Measurements from ENCODE around the gene TMEM238L. TPM values are rescaled to one million over a fixed set of nuclear protein-coding genes. Genes with fewer than 3 reads are reported as not detected.

TMEM238L gene
- total and polyA plus RNA-seq, 7 experiments from 2014 or later: not detected

DNA sequence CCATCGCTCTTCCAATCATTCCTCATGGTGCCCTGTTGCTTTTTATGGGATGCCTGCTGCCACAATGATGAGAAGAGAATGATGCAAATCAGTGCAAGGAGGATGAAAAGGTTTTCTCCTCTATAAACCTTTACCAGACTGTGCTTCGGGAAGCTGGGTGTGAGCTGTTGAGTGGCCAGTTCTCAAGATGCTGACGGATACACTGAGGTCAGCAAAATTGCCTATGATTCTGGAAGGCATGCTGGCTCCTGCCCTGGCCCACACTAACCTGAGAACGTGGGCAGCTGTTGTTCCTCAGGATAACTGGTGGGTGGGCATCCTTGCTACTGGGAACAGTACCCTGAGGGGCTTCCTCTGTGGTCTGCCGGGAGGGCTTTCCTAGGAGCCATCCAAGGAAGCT, 34.8 kb upstream of the TMEM238L start:
- H3K4me3 ChIP-seq (ENCODE audit: low read length): no peak overlapping the region
- H3K4me1 Mint-ChIP-seq: no peaks in the 10 kb centered on the region
- H3K36me3 ChIP-seq (ENCODE audit: control insufficient read depth in 2 of 3, insufficient read depth in 3 of 3, low read length in 3 of 3): no peaks in the 10 kb centered on the region
- H3K36me3 Mint-ChIP-seq: no peaks in the 10 kb centered on the region
- DNase-seq (no peak), ATAC-seq (no peak)
- no peaks in the 10 kb centered on the region for H3K4me1 ChIP-seq (ENCODE audit: control insufficient read depth in 2 of 2, insufficient read depth in 2 of 2, low read length in 2 of 2)
- no peaks in the 10 kb centered on the region for H3K9me3 ChIP-seq (ENCODE audit: control insufficient read depth in 2 of 3, low read length in 3 of 3)
- ChIA-PET POLR2A (interaction anchor here (0.5 kb wide), 1 partner anchor 142 kb away, joined by 3 read pairs; no protein-coding TSS in a partner anchor), CTCF (interaction anchor here (0.6 to 0.9 kb wide), 2 partner anchors 102 to 198 kb away, joined by 3 read pairs; no protein-coding TSS in a partner anchor)
- no peak overlapping the region for H3K27ac ChIP-seq (ENCODE audit: low read depth, low read length)
- intact Hi-C loops (cut with micrococcal nuclease): no loop called here
- H3K27me3 ChIP-seq (ENCODE audit: control insufficient read depth in 2 of 2, insufficient read depth in 2 of 2, low read length in 2 of 2): no peaks in the 10 kb centered on the region
- H3K9me3 Mint-ChIP-seq: no peaks in the 10 kb centered on the region
- H3K27ac Mint-ChIP-seq: no peak overlapping the region
- H3K4me3 Mint-ChIP-seq: no peak overlapping the region
- H3K27me3 Mint-ChIP-seq: peaks cover 0 to 2% (median 0%) of the 10 kb centered on the region in 5 donors

DNA sequence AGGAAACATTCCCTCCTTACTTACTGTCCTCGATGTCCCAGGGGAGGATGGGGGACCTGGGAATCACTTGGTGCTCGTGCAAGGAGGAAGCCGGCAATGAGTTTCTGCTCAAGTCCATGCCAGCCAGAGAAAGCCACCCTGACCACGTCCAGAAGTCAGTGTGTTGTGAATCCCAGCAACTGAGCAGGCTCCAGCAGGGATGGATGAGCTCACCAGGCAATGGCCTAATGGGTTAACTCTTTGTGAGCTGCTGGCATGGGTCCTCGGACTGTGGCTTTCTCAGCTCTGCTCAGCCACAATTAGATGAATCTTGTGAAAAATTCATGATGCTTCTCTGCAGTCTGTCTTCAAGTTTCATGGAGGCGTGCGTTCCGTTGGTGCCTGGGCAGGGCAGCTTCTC, 34.0 kb upstream of the TMEM238L start, which contains the start of gene PIRT:
Gene PIRT (minus strand): TSS at position 167 of the 400 bp plus-strand sequence. CDS start 12,442 bp downstream, outside the sequence.
- no peaks in the 10 kb centered on the region for H3K4me1 Mint-ChIP-seq
- H3K9me3 Mint-ChIP-seq: no peaks in the 10 kb centered on the region
- ChIA-PET CTCF (interaction anchor here (0.6 to 0.9 kb wide), 2 partner anchors 101 to 198 kb away, joined by 3 read pairs; no protein-coding TSS in a partner anchor), POLR2A (no interaction called here)
- Histone ChIP-seq H3K4me1 (ENCODE audit: control insufficient read depth in 2 of 2, insufficient read depth in 2 of 2, low read length in 2 of 2) (no peaks in the 10 kb centered on the region), H3K4me3 (ENCODE audit: low read length) (no peak within 1 kb of the TSS), H3K27ac (ENCODE audit: low read depth, low read length) (no peak within 1 kb of the TSS), H3K9me3 (ENCODE audit: control insufficient read depth in 2 of 3, low read length in 3 of 3) (no peaks in the 10 kb centered on the region), H3K27me3 (ENCODE audit: control insufficient read depth in 2 of 2, insufficient read depth in 2 of 2, low read length in 2 of 2) (no peaks in the 10 kb centered on the region), H3K36me3 (ENCODE audit: control insufficient read depth in 2 of 3, insufficient read depth in 3 of 3, low read length in 3 of 3) (no peaks in the 10 kb centered on the region)
- ATAC-seq (no peak), DNase-seq (no peak)
- peak within 1 kb of the TSS in 1 of 9 donors; percentile 43 for H3K27ac Mint-ChIP-seq
- H3K36me3 Mint-ChIP-seq: no peaks in the 10 kb centered on the region
- H3K4me3 Mint-ChIP-seq: no peak within 1 kb of the TSS
- H3K27me3 Mint-ChIP-seq: no peaks in the 10 kb centered on the region
- intact Hi-C loops (cut with micrococcal nuclease): no loop called here

GRCh38 chr17:10836966-10837590, 33.2 kb upstream of the TMEM238L start:
- ChIA-PET CTCF (interaction anchor here (1.0 kb wide), 1 partner anchor 191 kb away, joined by 3 read pairs; no protein-coding TSS in a partner anchor), POLR2A (no interaction called here)
- no peaks in the 10 kb centered on the region for H3K4me1 ChIP-seq (ENCODE audit: control insufficient read depth in 2 of 2, insufficient read depth in 2 of 2, low read length in 2 of 2)
- H3K27me3 ChIP-seq (ENCODE audit: control insufficient read depth in 2 of 2, insufficient read depth in 2 of 2, low read length in 2 of 2): no peaks in the 10 kb centered on the region
- H3K27ac ChIP-seq (ENCODE audit: low read depth, low read length): no peak overlapping the region
- ATAC-seq (no peak), DNase-seq (no peak)
- no peaks in the 10 kb centered on the region for H3K9me3 ChIP-seq (ENCODE audit: control insufficient read depth in 2 of 3, low read length in 3 of 3)
- no peak overlapping the region for H3K4me3 Mint-ChIP-seq
- intact Hi-C loops (cut with micrococcal nuclease): no loop called here
- H3K36me3 ChIP-seq (ENCODE audit: control insufficient read depth in 2 of 3, insufficient read depth in 3 of 3, low read length in 3 of 3): no peaks in the 10 kb centered on the region
- H3K36me3 Mint-ChIP-seq: no peaks in the 10 kb centered on the region
- H3K4me3 ChIP-seq (ENCODE audit: low read length): no peak overlapping the region
- no peaks in the 10 kb centered on the region for H3K9me3 Mint-ChIP-seq
- peak overlapping the region in 1 of 9 donors; percentile 43 for H3K27ac Mint-ChIP-seq
- H3K27me3 Mint-ChIP-seq: no peaks in the 10 kb centered on the region
- no peaks in the 10 kb centered on the region for H3K4me1 Mint-ChIP-seq

DNA sequence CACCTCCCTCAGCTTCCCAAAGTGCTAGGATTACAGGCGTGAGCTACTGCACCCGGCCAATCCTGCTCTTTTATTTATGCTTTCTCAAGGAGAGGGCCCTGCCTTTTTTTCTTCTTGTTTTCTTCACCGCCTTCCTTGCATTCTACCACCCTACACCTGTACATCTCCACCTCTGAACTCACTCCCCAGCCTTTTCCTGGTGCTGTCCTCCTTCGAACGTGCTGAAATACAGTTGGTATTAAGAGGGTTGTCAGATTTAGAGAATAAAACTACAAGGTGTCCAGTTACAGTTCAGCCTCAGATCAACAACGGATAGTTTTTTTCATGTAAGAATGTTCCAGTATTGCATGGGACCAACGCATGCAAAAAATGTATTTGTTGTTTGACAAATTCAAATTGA, 32.2 kb upstream of the TMEM238L start:
- Histone ChIP-seq H3K36me3 (ENCODE audit: control insufficient read depth in 2 of 3, insufficient read depth in 3 of 3, low read length in 3 of 3) (no peaks in the 10 kb centered on the region), H3K4me3 (ENCODE audit: low read length) (no peak overlapping the region), H3K27ac (ENCODE audit: low read depth, low read length) (no peak overlapping the region), H3K9me3 (ENCODE audit: control insufficient read depth in 2 of 3, low read length in 3 of 3) (no peaks in the 10 kb centered on the region), H3K27me3 (ENCODE audit: control insufficient read depth in 2 of 2, insufficient read depth in 2 of 2, low read length in 2 of 2) (no peaks in the 10 kb centered on the region), H3K4me1 (ENCODE audit: control insufficient read depth in 2 of 2, insufficient read depth in 2 of 2, low read length in 2 of 2) (no peaks in the 10 kb centered on the region)
- no peaks in the 10 kb centered on the region for H3K9me3 Mint-ChIP-seq
- H3K36me3 Mint-ChIP-seq: no peaks in the 10 kb centered on the region
- DNase-seq: no peak
- intact Hi-C loops (cut with micrococcal nuclease): no loop called here
- no peak for ATAC-seq
- H3K27ac Mint-ChIP-seq: no peak overlapping the region
- ChIA-PET POLR2A (no interaction called here), CTCF (no interaction called here)
- H3K4me1 Mint-ChIP-seq: no peaks in the 10 kb centered on the region
- no peak overlapping the region for H3K4me3 Mint-ChIP-seq
- H3K27me3 Mint-ChIP-seq: no peaks in the 10 kb centered on the region

DNA sequence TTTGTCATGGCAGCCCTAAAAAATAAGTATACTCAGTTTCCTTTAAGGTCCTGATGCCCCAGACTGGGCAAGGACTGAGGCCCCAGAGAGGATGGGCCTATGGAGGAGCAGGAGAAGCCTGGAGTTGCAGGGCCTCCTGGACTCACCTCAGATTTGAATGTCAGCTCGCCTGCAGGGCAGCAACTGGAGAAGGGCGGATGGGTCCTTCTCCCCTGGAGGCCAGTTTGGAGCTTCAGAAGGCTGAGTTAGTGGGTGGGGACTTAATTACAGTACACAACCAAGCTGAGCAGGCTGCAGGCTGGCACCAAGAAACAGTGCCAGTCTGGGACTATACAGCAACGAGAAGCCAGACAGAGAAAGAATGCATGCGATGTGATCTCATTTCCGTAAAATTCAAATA, 27.8 kb upstream of the TMEM238L start:
- H3K9me3 ChIP-seq (ENCODE audit: control insufficient read depth in 2 of 3, low read length in 3 of 3): no peaks in the 10 kb centered on the region
- H3K27me3 ChIP-seq (ENCODE audit: control insufficient read depth in 2 of 2, insufficient read depth in 2 of 2, low read length in 2 of 2): no peaks in the 10 kb centered on the region
- no peak for DNase-seq
- Mint-ChIP-seq H3K36me3 (no peaks in the 10 kb centered on the region), H3K9me3 (no peaks in the 10 kb centered on the region), H3K27me3 (peaks cover 0 to 4% (median 0%) of the 10 kb centered on the region in 5 donors), H3K4me3 (no peak overlapping the region), H3K27ac (no peak overlapping the region), H3K4me1 (peaks cover 0 to 2% (median 0%) of the 10 kb centered on the region in 7 donors)
- CTCF ChIA-PET: interaction anchor here (1.2 kb wide), 1 partner anchor 185 kb away, joined by 4 read pairs; no protein-coding TSS in a partner anchor
- H3K27ac ChIP-seq (ENCODE audit: low read depth, low read length): no peak overlapping the region
- ATAC-seq: no peak
- H3K4me3 ChIP-seq (ENCODE audit: low read length): no peak overlapping the region
- H3K36me3 ChIP-seq (ENCODE audit: control insufficient read depth in 2 of 3, insufficient read depth in 3 of 3, low read length in 3 of 3): no peaks in the 10 kb centered on the region
- intact Hi-C loops (cut with micrococcal nuclease): no loop called here
- no peaks in the 10 kb centered on the region for H3K4me1 ChIP-seq (ENCODE audit: control insufficient read depth in 2 of 2, insufficient read depth in 2 of 2, low read length in 2 of 2)
- POLR2A ChIA-PET: no interaction called here

DNA sequence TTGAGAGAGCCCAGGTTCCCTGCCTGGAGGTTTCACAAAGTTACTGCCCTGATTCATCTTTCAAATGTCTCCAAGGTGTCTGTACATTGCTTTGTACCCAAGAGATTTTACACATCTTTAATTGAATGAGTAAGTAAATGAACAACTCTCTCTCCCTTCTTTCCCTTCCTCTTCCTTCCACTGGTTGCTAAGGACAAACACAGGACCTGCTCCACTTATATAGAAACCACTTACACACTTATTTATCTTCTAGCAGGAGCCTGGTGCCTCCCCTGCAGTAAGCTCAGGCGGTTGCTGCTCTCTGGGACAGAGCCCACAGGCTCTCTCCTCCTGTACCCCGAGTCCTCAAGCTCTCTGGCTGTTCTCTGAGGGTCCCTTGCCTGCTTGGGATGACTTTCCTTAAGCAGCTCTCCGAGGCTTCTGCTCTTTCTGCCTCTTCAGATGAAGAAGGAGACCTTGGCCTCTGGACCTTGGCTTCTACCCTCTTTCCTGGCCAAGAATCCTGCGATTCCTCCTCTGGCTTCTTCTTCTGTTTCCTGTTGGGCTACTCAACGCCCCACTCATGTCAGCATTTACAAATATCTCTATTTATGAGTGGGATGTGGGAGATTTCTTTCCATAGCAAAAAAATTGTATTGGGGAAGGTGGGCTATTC, 24.1 kb upstream of the TMEM238L start:
- Histone ChIP-seq H3K27me3 (ENCODE audit: control insufficient read depth in 2 of 2, insufficient read depth in 2 of 2, low read length in 2 of 2) (no peaks in the 10 kb centered on the region), H3K36me3 (ENCODE audit: control insufficient read depth in 2 of 3, insufficient read depth in 3 of 3, low read length in 3 of 3) (no peaks in the 10 kb centered on the region), H3K9me3 (ENCODE audit: control insufficient read depth in 2 of 3, low read length in 3 of 3) (no peaks in the 10 kb centered on the region), H3K27ac (ENCODE audit: low read depth, low read length) (no peak overlapping the region), H3K4me3 (ENCODE audit: low read length) (no peak overlapping the region), H3K4me1 (ENCODE audit: control insufficient read depth in 2 of 2, insufficient read depth in 2 of 2, low read length in 2 of 2) (no peaks in the 10 kb centered on the region)
- ATAC-seq: no peak
- no peaks in the 10 kb centered on the region for H3K36me3 Mint-ChIP-seq
- POLR2A ChIA-PET: no interaction called here
- H3K9me3 Mint-ChIP-seq: no peaks in the 10 kb centered on the region
- intact Hi-C loops (cut with micrococcal nuclease): no loop called here
- DNase-seq: no peak
- peaks cover 0 to 6% (median 4%) of the 10 kb centered on the region in 5 donors for H3K27me3 Mint-ChIP-seq
- CTCF ChIA-PET: no interaction called here
- H3K4me3 Mint-ChIP-seq: no peak overlapping the region
- peaks cover 0 to 2% (median 0%) of the 10 kb centered on the region in 7 donors for H3K4me1 Mint-ChIP-seq
- no peak overlapping the region for H3K27ac Mint-ChIP-seq

DNA sequence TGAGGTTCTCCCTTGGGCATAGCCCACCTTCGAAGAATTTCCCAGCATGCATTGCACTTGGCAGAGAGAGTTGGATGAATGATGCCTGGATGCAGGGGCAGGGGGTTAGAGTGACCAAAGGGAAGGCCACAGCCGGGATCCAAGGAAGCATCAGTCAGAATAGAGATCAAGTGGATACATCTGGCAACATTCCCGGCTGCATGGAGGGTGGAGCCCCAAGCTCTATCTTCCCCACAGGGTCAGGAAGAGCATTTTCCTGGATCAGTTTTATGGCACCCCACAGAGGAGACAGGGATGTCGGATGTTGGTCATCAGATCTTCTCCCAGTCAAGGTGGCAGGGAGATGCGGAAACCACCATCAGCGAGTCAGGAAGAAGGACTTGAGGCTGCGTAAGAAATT, 21.0 kb upstream of the TMEM238L start:
- H3K4me3 ChIP-seq (ENCODE audit: low read length): no peak overlapping the region
- ChIA-PET CTCF (no interaction called here), POLR2A (no interaction called here)

More for the DNA sequence above, 21.0 kb upstream of the TMEM238L start:
- Mint-ChIP-seq H3K4me1 (peaks cover 0 to 2% (median 0%) of the 10 kb centered on the region in 7 donors), H3K4me3 (no peak overlapping the region), H3K36me3 (no peaks in the 10 kb centered on the region), H3K27me3 (peaks cover 0 to 6% (median 4%) of the 10 kb centered on the region in 5 donors), H3K27ac (no peak overlapping the region), H3K9me3 (no peaks in the 10 kb centered on the region)
- H3K9me3 ChIP-seq (ENCODE audit: control insufficient read depth in 2 of 3, low read length in 3 of 3): no peaks in the 10 kb centered on the region
- H3K27ac ChIP-seq (ENCODE audit: low read depth, low read length): no peak overlapping the region
- DNase-seq (no peak), ATAC-seq (no peak)
- no peaks in the 10 kb centered on the region for H3K4me1 ChIP-seq (ENCODE audit: control insufficient read depth in 2 of 2, insufficient read depth in 2 of 2, low read length in 2 of 2)
- H3K27me3 ChIP-seq (ENCODE audit: control insufficient read depth in 2 of 2, insufficient read depth in 2 of 2, low read length in 2 of 2): no peaks in the 10 kb centered on the region
- no peaks in the 10 kb centered on the region for H3K36me3 ChIP-seq (ENCODE audit: control insufficient read depth in 2 of 3, insufficient read depth in 3 of 3, low read length in 3 of 3)
- intact Hi-C loops (cut with micrococcal nuclease): no loop called here

Data from naive thymus-derived CD4-positive, alpha-beta T cell (primary cell).